Lower leg skin (tissue), 4 donors: ENCODE results near the gene ZNF821. TPM values are rescaled to one million over a fixed set of nuclear protein-coding genes. Genes with fewer than 3 reads are reported as not detected.

Experiments
- DNase-seq, 2 donors: peaks; one replicate each; pipeline ENCODE4 v3.0.0-alpha.2; 2019; ENCODE audit warnings: low spot score in 2 of 2
- H3K4me3 ChIP-seq: fragments of 200-600 bp; sonication (generic); 2 replicates; pipeline ENCODE4 v1.5.1; 2017; ENCODE audit warnings: mild to moderate bottlenecking, low read depth; ENCODE audit not compliant: poor library complexity, severe bottlenecking
- POLR2A ChIP-seq, 2 donors: fragments of 450-650 bp; IDR thresholded peaks; one replicate each; pipeline ENCODE4 v1.6.1; 2016 to 2017; ENCODE audit warnings: antibody characterized with exemption in 2 of 2, mild to moderate bottlenecking in 1 of 2, moderate library complexity in 1 of 2
- whole genome bisulfite sequencing, 2 donors: methylation state at CpG; one replicate each; pipeline ENCODE4 v1.1.5; 2018; 5-methylcytosine and 5-hydroxymethylcytosine counted together
- intact Hi-C: fragments of 100-400 bp; cut with DNase I; formaldehyde crosslinking; loops from one replicate; pipeline ENCODE4 v1.15.0; 2023; ENCODE audit warnings: low total_unique reads
- total RNA-seq, 4 donors: library from RNA; depleted of rRNA; stranded (reverse); fragments of >200 nt; gene quantifications; one replicate each; pipeline ENCODE4 v1.1.0, GENCODE V29; 2016
- TF ChIP-seq, protein P1 (sequence below), 3 donors: fragments of 450-650 bp; IDR thresholded peaks; one replicate each; pipeline ENCODE4 v1.5.1; 2016; ENCODE audit warnings: antibody characterized with exemption in 3 of 3, mild to moderate bottlenecking in 3 of 3, moderate library complexity in 2 of 3

ZNF821 gene
- total RNA-seq, 4 donors from 2014 or later, result 13.6 to 21.0 (median 17.2) TPM

DNA sequence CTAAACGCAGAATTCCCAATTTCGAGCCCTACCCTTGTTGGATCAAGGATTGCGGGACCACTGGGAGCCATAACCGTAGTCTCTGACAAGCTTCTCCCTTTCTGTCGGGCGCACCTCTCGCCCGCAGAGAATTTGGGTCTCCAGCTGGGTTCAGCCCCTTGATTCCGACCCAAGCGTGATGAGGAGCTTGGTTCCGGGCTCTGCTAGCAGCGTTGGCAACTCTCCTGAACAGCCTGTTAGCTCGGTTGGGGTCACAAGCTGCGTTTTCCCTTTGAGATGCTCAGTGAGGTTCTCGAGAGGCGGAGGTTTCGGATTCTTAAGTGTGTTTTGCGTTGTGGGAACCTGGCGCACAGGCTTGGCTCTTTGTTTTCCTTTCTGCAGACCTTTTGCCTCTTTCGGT lies 37.6 kb downstream of the ZNF821 start:
- TF ChIP-seq, protein P1, sequence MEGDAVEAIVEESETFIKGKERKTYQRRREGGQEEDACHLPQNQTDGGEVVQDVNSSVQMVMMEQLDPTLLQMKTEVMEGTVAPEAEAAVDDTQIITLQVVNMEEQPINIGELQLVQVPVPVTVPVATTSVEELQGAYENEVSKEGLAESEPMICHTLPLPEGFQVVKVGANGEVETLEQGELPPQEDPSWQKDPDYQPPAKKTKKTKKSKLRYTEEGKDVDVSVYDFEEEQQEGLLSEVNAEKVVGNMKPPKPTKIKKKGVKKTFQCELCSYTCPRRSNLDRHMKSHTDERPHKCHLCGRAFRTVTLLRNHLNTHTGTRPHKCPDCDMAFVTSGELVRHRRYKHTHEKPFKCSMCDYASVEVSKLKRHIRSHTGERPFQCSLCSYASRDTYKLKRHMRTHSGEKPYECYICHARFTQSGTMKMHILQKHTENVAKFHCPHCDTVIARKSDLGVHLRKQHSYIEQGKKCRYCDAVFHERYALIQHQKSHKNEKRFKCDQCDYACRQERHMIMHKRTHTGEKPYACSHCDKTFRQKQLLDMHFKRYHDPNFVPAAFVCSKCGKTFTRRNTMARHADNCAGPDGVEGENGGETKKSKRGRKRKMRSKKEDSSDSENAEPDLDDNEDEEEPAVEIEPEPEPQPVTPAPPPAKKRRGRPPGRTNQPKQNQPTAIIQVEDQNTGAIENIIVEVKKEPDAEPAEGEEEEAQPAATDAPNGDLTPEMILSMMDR (IDR thresholded peaks at IDR 0.05), result no peak
- no peak for TF ChIP-seq POLR2A (IDR thresholded peaks at IDR 0.05)
- DNase-seq, result no peak
- WGBS, 2 donors, result 0 to 1% methylated on average over 18 to 19 of the region's 20 CpGs
- peak overlapping the region; percentile 90 for H3K4me3 ChIP-seq
- intact Hi-C loops, result no loop called here

DNA sequence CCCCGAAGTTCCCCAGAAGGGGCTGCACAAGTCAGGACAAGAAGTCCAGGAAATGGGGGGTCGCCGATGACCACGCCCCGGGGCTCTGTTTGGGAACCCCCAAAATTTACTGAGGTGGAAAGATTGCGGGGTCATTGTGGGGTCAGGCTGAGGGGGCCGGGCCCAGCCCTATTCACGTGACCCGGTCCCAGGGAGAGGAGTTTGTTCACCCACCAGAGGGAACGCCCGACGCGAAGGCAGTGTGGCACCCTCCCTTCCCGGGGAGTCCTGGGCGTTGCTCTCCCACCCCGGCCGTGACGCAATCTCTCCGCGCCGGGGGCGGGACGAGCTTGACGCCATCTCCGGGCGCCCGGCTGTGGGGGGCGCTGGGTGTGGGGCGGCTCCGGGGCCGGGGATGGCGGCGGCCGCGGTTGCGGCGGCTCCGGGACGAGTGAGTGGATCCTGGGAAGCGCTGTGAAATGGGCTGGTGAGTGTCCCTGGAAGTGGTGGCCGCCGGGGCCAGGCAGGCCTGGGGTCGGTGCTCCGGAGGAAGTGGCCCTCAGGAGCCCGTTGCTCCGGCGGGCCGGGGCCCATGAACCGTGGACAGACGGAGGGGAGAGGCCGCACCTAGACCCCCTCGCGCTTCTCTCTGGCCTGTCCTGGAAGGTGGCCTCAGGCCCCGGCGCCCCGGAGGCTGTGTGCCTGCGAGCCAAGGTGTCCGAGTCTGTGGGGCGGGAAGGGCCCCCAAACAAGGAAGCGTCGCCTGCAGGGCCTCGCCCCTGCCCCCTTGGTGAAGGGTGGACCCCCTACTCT lies 38.1 kb downstream of the ZNF821 start, which contains the start of gene ATXN1L:
Gene ATXN1L (plus strand): TSS at position 338 of the 792 bp plus-strand sequence. CDS start 3,765 bp downstream, outside the sequence.
- 1% methylated on average over 36 to 38 of the region's 62 CpGs for WGBS, 2 donors
- TF ChIP-seq, protein P1 (IDR thresholded peaks at IDR 0.05), result no peak
- peak in 1 of 2 donors; percentile 87 for TF ChIP-seq POLR2A (IDR thresholded peaks at IDR 0.05)
- intact Hi-C loops, result no loop called here
- peak within 1 kb of the TSS; percentile 90 for H3K4me3 ChIP-seq
- DNase-seq, result peak; percentile 87 to 98

DNA sequence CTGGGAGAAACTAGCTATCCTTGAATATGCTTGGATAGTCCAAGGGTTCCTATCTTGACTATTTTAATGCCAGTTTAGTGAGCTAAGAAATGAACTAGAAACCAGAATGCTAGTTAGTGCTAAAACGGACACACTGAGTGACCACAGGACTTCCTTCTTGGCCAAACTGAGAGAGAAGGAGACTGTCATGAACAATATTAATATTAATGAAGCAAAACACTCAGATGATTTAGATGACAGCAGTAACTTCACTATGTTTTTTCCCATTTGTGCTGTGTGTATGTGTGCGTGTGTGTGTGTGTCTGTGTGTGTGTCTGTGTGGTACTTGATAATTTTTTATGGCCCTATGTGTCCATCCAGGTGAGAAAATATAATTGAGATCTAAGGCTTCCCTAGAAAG lies 40.4 kb downstream of the ZNF821 start:
- WGBS, 2 donors, result 59 to 68% methylated on average over 2 of the region's 2 CpGs
- no peak overlapping the region for H3K4me3 ChIP-seq
- TF ChIP-seq, protein P1 (IDR thresholded peaks at IDR 0.05), result no peak
- no peak for TF ChIP-seq POLR2A (IDR thresholded peaks at IDR 0.05)
- intact Hi-C loops, result no loop called here
- DNase-seq, result no peak

DNA sequence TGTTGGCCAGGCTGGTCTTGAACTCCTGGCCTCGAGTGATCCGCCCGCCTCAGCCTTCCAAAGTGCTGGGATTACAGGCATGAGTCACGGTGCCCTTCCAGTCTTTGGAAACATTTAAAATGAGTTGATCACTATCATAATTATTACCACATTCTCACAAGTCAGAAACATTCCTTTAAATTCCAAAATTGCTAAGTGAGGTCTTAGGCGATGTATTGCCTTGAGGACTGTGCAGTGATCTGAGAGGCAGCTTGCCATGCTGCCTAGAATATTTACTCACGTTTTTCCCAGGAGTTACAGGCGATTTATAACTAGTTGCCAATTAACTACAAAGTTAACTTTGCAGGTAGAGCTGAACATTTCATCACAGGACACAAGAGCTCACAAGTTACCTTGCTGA lies 43.9 kb downstream of the ZNF821 start:
- TF ChIP-seq POLR2A (IDR thresholded peaks at IDR 0.05), result no peak
- TF ChIP-seq, protein P1 (IDR thresholded peaks at IDR 0.05), result no peak
- 32 to 36% methylated on average over 7 of the region's 7 CpGs for WGBS, 2 donors
- DNase-seq, result no peak
- H3K4me3 ChIP-seq, result no peak overlapping the region
- intact Hi-C loops, result no loop called here

DNA sequence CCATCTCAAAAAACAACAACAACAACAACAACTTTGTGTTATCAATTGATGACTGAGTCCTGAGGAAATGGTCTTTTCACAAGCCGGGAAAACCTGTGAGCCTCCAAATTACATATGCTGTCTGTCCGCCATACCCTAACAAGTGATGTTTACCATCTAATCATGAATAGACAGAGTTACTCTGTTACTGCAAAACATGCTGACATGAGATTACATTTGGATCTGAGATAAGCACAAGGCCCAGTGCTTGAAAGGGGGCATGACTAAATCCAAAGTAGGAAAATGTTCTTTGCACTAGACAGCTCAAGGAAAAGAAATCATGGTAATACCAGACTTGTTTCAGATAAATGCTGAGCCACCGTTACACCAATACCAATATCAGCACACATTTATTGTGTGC lies 46.8 kb downstream of the ZNF821 start:
- DNase-seq, result no peak
- WGBS, 2 donors, result 93 to 95% methylated on average over 3 of the region's 3 CpGs
- H3K4me3 ChIP-seq, result no peak overlapping the region
- TF ChIP-seq, protein P1 (IDR thresholded peaks at IDR 0.05), result no peak
- no peak for TF ChIP-seq POLR2A (IDR thresholded peaks at IDR 0.05)
- intact Hi-C loops, result no loop called here
